B cell (primary cell): Measurements from ENCODE around the gene CHD8.
"Not testable (repeated sequence)": the region's sequence is repeated elsewhere in the genome, so short reads cannot be mapped to it uniquely, and the experiment has no call there.

Source experiments
- EZH2 ChIP-seq: IDR thresholded peaks from 2 replicates; pipeline ENCODE4 v1.6.1; 2012; ENCODE audit warnings: borderline replicate concordance, low read depth, mild to moderate bottlenecking, moderate library complexity, low read length; ENCODE audit not compliant: insufficient read depth, poor library complexity, severe bottlenecking
- TF ChIP-seq, protein P1 (sequence below): fragments of 200-600 bp; IDR thresholded peaks from one replicate; pipeline ENCODE4 v1.8.0; 2022; ENCODE audit warnings: antibody characterized with exemption, mild to moderate bottlenecking

DNA sequence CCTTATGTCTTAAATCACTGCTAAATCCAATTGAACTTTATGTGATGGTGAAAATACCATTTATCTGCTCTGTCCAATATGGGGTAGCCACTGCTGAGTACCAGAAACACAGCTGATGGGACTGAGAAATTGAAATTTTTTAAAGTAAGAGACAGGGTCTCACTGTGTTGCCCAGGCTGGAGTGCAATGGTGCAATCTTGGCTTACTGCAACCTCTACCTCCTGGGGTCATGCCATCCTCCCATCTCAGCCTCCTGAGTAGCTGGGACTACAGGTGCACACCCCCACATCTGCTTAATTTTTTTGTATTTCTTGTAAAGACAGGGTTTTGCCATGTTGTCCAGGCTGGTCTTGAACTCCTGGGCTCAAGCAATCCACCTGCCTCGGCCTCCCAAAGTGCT is 83.1 kb downstream of the CHD8 start:
- TF ChIP-seq, protein P1, sequence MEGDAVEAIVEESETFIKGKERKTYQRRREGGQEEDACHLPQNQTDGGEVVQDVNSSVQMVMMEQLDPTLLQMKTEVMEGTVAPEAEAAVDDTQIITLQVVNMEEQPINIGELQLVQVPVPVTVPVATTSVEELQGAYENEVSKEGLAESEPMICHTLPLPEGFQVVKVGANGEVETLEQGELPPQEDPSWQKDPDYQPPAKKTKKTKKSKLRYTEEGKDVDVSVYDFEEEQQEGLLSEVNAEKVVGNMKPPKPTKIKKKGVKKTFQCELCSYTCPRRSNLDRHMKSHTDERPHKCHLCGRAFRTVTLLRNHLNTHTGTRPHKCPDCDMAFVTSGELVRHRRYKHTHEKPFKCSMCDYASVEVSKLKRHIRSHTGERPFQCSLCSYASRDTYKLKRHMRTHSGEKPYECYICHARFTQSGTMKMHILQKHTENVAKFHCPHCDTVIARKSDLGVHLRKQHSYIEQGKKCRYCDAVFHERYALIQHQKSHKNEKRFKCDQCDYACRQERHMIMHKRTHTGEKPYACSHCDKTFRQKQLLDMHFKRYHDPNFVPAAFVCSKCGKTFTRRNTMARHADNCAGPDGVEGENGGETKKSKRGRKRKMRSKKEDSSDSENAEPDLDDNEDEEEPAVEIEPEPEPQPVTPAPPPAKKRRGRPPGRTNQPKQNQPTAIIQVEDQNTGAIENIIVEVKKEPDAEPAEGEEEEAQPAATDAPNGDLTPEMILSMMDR = not testable (repeated sequence)
- not testable (repeated sequence) for TF ChIP-seq EZH2
